HG02870 (cell line): ENCODE results near the gene SLC16A5.

Experiments used
- ATAC-seq: cut with Tn5 transposase; IDR thresholded peaks from one replicate; pipeline ENCODE4 v1.9.1; 2021; ENCODE audit warnings: mild to moderate bottlenecking, moderate library complexity; ENCODE audit not compliant: unreplicated experiment

The SLC16A5 gene

GRCh38 chr17:75155191-75155601 is 67.4 kb downstream of the SLC16A5 start:
- ATAC-seq = no peak
